ENCODE data around the gene KYNU.
"Not testable (repeated sequence)": the region's sequence is repeated elsewhere in the genome, so short reads cannot be mapped to it uniquely, and the experiment has no call there.

Gene KYNU

GRCh38 chr2:142883526-142883925 is 6.1 kb downstream of the KYNU start:
- Histone ChIP-seq H3K27me3 (replicated peaks; ENCODE audit: control insufficient read depth, insufficient read depth, low read length) (no peaks in the 10 kb centered on the region), H3K36me3 (ENCODE audit: control insufficient read depth, insufficient read depth, low read length) (peaks cover 3% of the 10 kb centered on the region; the same call in 1 of the 2 replicates), H3K4me3 (replicated peaks; ENCODE audit: low read depth, low read length) (no peak overlapping the region)
- TF ChIP-seq CTCF (IDR thresholded peaks at IDR 0.05; ENCODE audit: insufficient read depth, low read length, poor library complexity, severe bottlenecking): no peak
- no peak for DNase-seq (ENCODE audit: extremely low read depth, insufficient read length)

- no peak for DNase-seq (ENCODE audit: extremely low read depth, insufficient read length)
- H3K27me3 ChIP-seq (replicated peaks; ENCODE audit: control insufficient read depth, insufficient read depth, low read length): no peaks in the 10 kb centered on the region
- H3K4me3 ChIP-seq (replicated peaks; ENCODE audit: low read depth, low read length): no peak overlapping the region
- peaks cover 5% of the 10 kb centered on the region; the same call in 1 of the 2 replicates for H3K36me3 ChIP-seq (ENCODE audit: control insufficient read depth, insufficient read depth, low read length)
- TF ChIP-seq CTCF (IDR thresholded peaks at IDR 0.05; ENCODE audit: insufficient read depth, low read length, poor library complexity, severe bottlenecking): no peak
Observed at GRCh38 chr2:142885543-142885942, 8.1 kb downstream of the KYNU start.

DNA sequence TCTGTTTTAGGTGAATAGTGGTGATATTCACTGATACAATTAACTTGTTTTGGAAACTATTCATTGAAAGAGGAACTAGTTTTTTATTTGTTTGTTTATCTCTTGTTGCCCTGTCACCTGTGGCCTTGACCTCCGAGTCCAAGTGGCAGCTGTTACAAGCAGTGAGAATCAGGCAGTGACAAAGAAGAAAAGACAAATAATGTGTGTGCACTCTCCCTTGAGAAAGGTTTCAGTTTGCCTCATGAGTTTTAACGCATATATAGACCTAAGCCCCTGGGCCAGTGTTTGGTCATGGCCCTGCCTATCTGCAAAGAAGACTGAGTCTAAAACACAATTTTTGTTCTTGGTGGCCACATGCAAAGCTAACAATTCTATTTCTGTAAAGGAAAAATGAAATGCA is 15.3 kb downstream of the KYNU start:
- Histone ChIP-seq H3K27me3 (replicated peaks; ENCODE audit: control insufficient read depth, insufficient read depth, low read length) (no peaks in the 10 kb centered on the region), H3K36me3 (ENCODE audit: control insufficient read depth, insufficient read depth, low read length) (peaks cover 6% of the 10 kb centered on the region), H3K4me3 (replicated peaks; ENCODE audit: low read depth, low read length) (no peak overlapping the region; the same call in 1 of the 2 replicates)
- no peak for DNase-seq (ENCODE audit: extremely low read depth, insufficient read length)
- TF ChIP-seq CTCF (IDR thresholded peaks at IDR 0.05; ENCODE audit: insufficient read depth, low read length, poor library complexity, severe bottlenecking): no peak

GRCh38 chr2:142893241-142893640 is 15.8 kb downstream of the KYNU start:
- Histone ChIP-seq H3K36me3 (ENCODE audit: control insufficient read depth, insufficient read depth, low read length) (peaks cover 5% of the 10 kb centered on the region), H3K4me3 (replicated peaks; ENCODE audit: low read depth, low read length) (no peak overlapping the region; the same call in 1 of the 2 replicates), H3K27me3 (replicated peaks; ENCODE audit: control insufficient read depth, insufficient read depth, low read length) (no peaks in the 10 kb centered on the region)
- TF ChIP-seq CTCF (IDR thresholded peaks at IDR 0.05; ENCODE audit: insufficient read depth, low read length, poor library complexity, severe bottlenecking): no peak
- DNase-seq (ENCODE audit: extremely low read depth, insufficient read length): no peak

DNA sequence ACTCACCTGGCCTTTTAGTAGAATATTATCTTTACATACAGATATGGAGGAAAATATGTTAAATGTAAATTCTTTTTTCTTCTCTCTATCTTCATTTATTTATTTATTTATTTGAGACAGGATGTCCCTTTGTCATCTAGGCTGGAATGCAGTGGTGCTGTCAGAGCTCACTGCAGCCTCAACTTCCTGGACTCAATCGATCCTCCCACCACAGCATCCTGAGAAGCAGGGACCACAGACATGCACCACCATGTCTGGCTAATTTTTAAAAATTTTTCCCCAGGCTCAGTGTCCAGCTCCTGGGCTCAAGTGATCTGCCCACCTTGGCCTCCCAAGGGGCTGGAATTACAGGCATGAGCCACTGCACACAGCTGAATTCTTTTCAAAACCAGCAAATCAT is 20.3 kb downstream of the KYNU start:
- DNase-seq (ENCODE audit: extremely low read depth, insufficient read length): no peak
- Histone ChIP-seq H3K27me3 (replicated peaks; ENCODE audit: control insufficient read depth, insufficient read depth, low read length) (no peaks in the 10 kb centered on the region), H3K4me3 (replicated peaks; ENCODE audit: low read depth, low read length) (no peak overlapping the region), H3K36me3 (ENCODE audit: control insufficient read depth, insufficient read depth, low read length) (peaks cover 4% of the 10 kb centered on the region)
- no peak for TF ChIP-seq CTCF (IDR thresholded peaks at IDR 0.05; ENCODE audit: insufficient read depth, low read length, poor library complexity, severe bottlenecking)

GRCh38 chr2:142900327-142900726 is 22.9 kb downstream of the KYNU start:
- DNase-seq (ENCODE audit: extremely low read depth, insufficient read length); H3K27me3 ChIP-seq (replicated peaks; ENCODE audit: control insufficient read depth, insufficient read depth, low read length); H3K36me3 ChIP-seq (ENCODE audit: control insufficient read depth, insufficient read depth, low read length): not testable (repeated sequence)

More at GRCh38 chr2:142900327-142900726, 22.9 kb downstream of the KYNU start:
- not testable (repeated sequence) for H3K4me3 ChIP-seq (replicated peaks; ENCODE audit: low read depth, low read length)

Data from GM06990 (cell line).